Lung microvascular endothelial cell (primary cell): ENCODE results near the gene EXOC3L1. TPM values are rescaled to one million over a fixed set of nuclear protein-coding genes. Genes with fewer than 3 reads are reported as not detected.
A peak's percentile ranks its signal among the peaks of the same experiment; 100 is the strongest.

Experiments used
- DNase-seq, 2 donors: peaks; one replicate each; pipeline versions ENCODE4 v3.0.0 to v3.0.0-alpha.2; 2010; ENCODE audit warnings: low read depth in 2 of 2
- total RNA-seq: library from RNA; depleted of rRNA; stranded (reverse); fragments of >200 nt; gene quantifications from 2 replicates; pipeline ENCODE4 v1.2.1, GENCODE V29; 2014

Gene EXOC3L1
- total RNA-seq, 1 donor from 2014 or later = 48.0 TPM

GRCh38 chr16:67183627-67184452, 6.1 kb downstream of the EXOC3L1 start, which contains the start of gene MATCAP1:
Gene MATCAP1 (minus strand): TSS chr16:67183963. CDS start chr16:67180610, 3,353 bp downstream.
- DNase-seq = peak; percentile 98

- DNase-seq = no peak
These were observed 6.7 kb downstream of the EXOC3L1 start for GRCh38 chr16:67183284-67183626.

- DNase-seq = no peak
These were observed 7.6 kb downstream of the EXOC3L1 start for GRCh38 chr16:67182288-67182687.

GRCh38 chr16:67181346-67181745, 8.6 kb downstream of the EXOC3L1 start:
- DNase-seq = peak; percentile 46 to 71

GRCh38 chr16:67180166-67180565, 9.8 kb downstream of the EXOC3L1 start:
- no peak for DNase-seq

- DNase-seq = no peak
These were observed 10.4 kb downstream of the EXOC3L1 start for GRCh38 chr16:67179421-67180080.

- peak; percentile 62 to 76 for DNase-seq
These were observed 11.9 kb downstream of the EXOC3L1 start for GRCh38 chr16:67177743-67178699.

- no peak for DNase-seq
These were observed 13.3 kb downstream of the EXOC3L1 start for GRCh38 chr16:67176662-67177061.

- no peak for DNase-seq
These were observed 15.2 kb downstream of the EXOC3L1 start for GRCh38 chr16:67174706-67175231.

GRCh38 chr16:67173808-67174705, 15.9 kb downstream of the EXOC3L1 start:
- DNase-seq = peak; percentile 89 to 91

- DNase-seq = no peak
These were observed 16.6 kb downstream of the EXOC3L1 start for GRCh38 chr16:67173323-67173722.

- no peak for DNase-seq
These were observed 18.8 kb downstream of the EXOC3L1 start for GRCh38 chr16:67170949-67171649.

- DNase-seq = peak; percentile 80 to 87
These were observed 19.6 kb downstream of the EXOC3L1 start, which contains the start of gene NOL3 for GRCh38 chr16:67170168-67170948. Gene NOL3 (plus strand): TSS chr16:67170538.

- DNase-seq = peak; percentile 31 to 49
These were observed 20.2 kb downstream of the EXOC3L1 start for GRCh38 chr16:67169642-67170167.

GRCh38 chr16:67169011-67169451, 20.9 kb downstream of the EXOC3L1 start:
- no peak for DNase-seq

GRCh38 chr16:67167588-67167987, 22.3 kb downstream of the EXOC3L1 start:
- no peak for DNase-seq

GRCh38 chr16:67166598-67167168, 23.3 kb downstream of the EXOC3L1 start:
- no peak for DNase-seq

- no peak for DNase-seq
These were observed 23.8 kb downstream of the EXOC3L1 start for GRCh38 chr16:67166110-67166547.
